ENCODE data around the gene CELSR1. TPM values are rescaled to one million over a fixed set of nuclear protein-coding genes. Genes with fewer than 3 reads are reported as not detected.

Gene CELSR1
- total RNA-seq, 2 experiments from 2014 or later = 3.7 to 5.2 TPM

GRCh38 chr22:46395145-46395544 lies 142.3 kb downstream of the CELSR1 start:
- no peak overlapping the region for H3K27ac ChIP-seq (ENCODE audit: low read depth, low read length, poor library complexity, severe bottlenecking)
- BruUV-seq (replicated peaks) = no TSS peak
- H3K4me1 ChIP-seq (ENCODE audit: insufficient read depth, low read length, poor library complexity, severe bottlenecking) = no peaks in the 10 kb centered on the region
- no peaks in the 10 kb centered on the region for H3K9me2 ChIP-seq (ENCODE audit: insufficient read depth, low read length)
- H3K79me2 ChIP-seq (ENCODE audit: insufficient read depth, low read depth, low read length) = no peaks in the 10 kb centered on the region
- POLR2A ChIA-PET = no interaction called here
- TF ChIP-seq EZH2phosphoT487 (IDR thresholded peaks at IDR 0.05; ENCODE audit: borderline replicate concordance, low read depth, low read length) = no peak
- no peak for TF ChIP-seq CTCF (conservative IDR thresholded peaks at IDR 0.05; ENCODE audit: low read length)
- CTCF ChIA-PET (ENCODE audit: unreplicated experiment) = no interaction called here
- H3K36me3 ChIP-seq (ENCODE audit: insufficient read depth, low read length) = no peaks in the 10 kb centered on the region
- H2AFZ ChIP-seq (ENCODE audit: low read length) = no peak overlapping the region
- no peak overlapping the region for H3K4me3 ChIP-seq (ENCODE audit: low read depth, low read length, poor library complexity, severe bottlenecking)
- H4K20me1 ChIP-seq (ENCODE audit: insufficient read depth, low read length) = no peaks in the 10 kb centered on the region
- H3K4me2 ChIP-seq (ENCODE audit: low read length) = no peak overlapping the region
- H3K9me3 ChIP-seq (ENCODE audit: low read length) = no peaks in the 10 kb centered on the region
- intact Hi-C loops (cut with micrococcal nuclease; ENCODE audit: unreplicated experiment) = no loop called here
- no peak for DNase-seq (ENCODE audit: low spot score)

GRCh38 chr22:46394622-46395021 lies 142.8 kb downstream of the CELSR1 start:
- CTCF ChIA-PET (ENCODE audit: unreplicated experiment) = no interaction called here
- no peaks in the 10 kb centered on the region for H3K79me2 ChIP-seq (ENCODE audit: insufficient read depth, low read depth, low read length)

GRCh38 chr22:46393873-46394272 lies 143.5 kb downstream of the CELSR1 start:
- H3K4me2 ChIP-seq (ENCODE audit: low read length) = no peak overlapping the region

More at GRCh38 chr22:46394622-46395021, 142.8 kb downstream of the CELSR1 start:
- no peak overlapping the region for H2AFZ ChIP-seq (ENCODE audit: low read length)
- H3K4me1 ChIP-seq (ENCODE audit: insufficient read depth, low read length, poor library complexity, severe bottlenecking) = no peaks in the 10 kb centered on the region
- no peaks in the 10 kb centered on the region for H4K20me1 ChIP-seq (ENCODE audit: insufficient read depth, low read length)
- intact Hi-C loops (cut with micrococcal nuclease; ENCODE audit: unreplicated experiment) = no loop called here
- H3K4me3 ChIP-seq (ENCODE audit: low read depth, low read length, poor library complexity, severe bottlenecking) = no peak overlapping the region
- DNase-seq (ENCODE audit: low spot score) = no peak
- H3K36me3 ChIP-seq (ENCODE audit: insufficient read depth, low read length) = no peaks in the 10 kb centered on the region
- H3K9me2 ChIP-seq (ENCODE audit: insufficient read depth, low read length) = no peaks in the 10 kb centered on the region
- POLR2A ChIA-PET = no interaction called here
- no peak overlapping the region for H3K4me2 ChIP-seq (ENCODE audit: low read length)
- no peak overlapping the region for H3K27ac ChIP-seq (ENCODE audit: low read depth, low read length, poor library complexity, severe bottlenecking)
- TF ChIP-seq EZH2phosphoT487 (IDR thresholded peaks at IDR 0.05; ENCODE audit: borderline replicate concordance, low read depth, low read length) = no peak
- TF ChIP-seq CTCF (conservative IDR thresholded peaks at IDR 0.05; ENCODE audit: low read length) = no peak
- no peaks in the 10 kb centered on the region for H3K9me3 ChIP-seq (ENCODE audit: low read length)
- no TSS peak for BruUV-seq (replicated peaks)

More at GRCh38 chr22:46393873-46394272, 143.5 kb downstream of the CELSR1 start:
- no peaks in the 10 kb centered on the region for H3K4me1 ChIP-seq (ENCODE audit: insufficient read depth, low read length, poor library complexity, severe bottlenecking)
- no peaks in the 10 kb centered on the region for H3K79me2 ChIP-seq (ENCODE audit: insufficient read depth, low read depth, low read length)
- ChIA-PET POLR2A (no interaction called here), CTCF (ENCODE audit: unreplicated experiment) (no interaction called here)
- no peak overlapping the region for H3K27ac ChIP-seq (ENCODE audit: low read depth, low read length, poor library complexity, severe bottlenecking)
- H3K4me3 ChIP-seq (ENCODE audit: low read depth, low read length, poor library complexity, severe bottlenecking) = no peak overlapping the region
- intact Hi-C loops (cut with micrococcal nuclease; ENCODE audit: unreplicated experiment) = no loop called here
- no peak for DNase-seq (ENCODE audit: low spot score)
- H3K9me3 ChIP-seq (ENCODE audit: low read length) = no peaks in the 10 kb centered on the region
- H3K36me3 ChIP-seq (ENCODE audit: insufficient read depth, low read length) = no peaks in the 10 kb centered on the region
- H3K9me2 ChIP-seq (ENCODE audit: insufficient read depth, low read length) = no peaks in the 10 kb centered on the region
- no peak overlapping the region for H2AFZ ChIP-seq (ENCODE audit: low read length)
- no TSS peak for BruUV-seq (replicated peaks)
- no peak for TF ChIP-seq EZH2phosphoT487 (IDR thresholded peaks at IDR 0.05; ENCODE audit: borderline replicate concordance, low read depth, low read length)
- TF ChIP-seq CTCF (conservative IDR thresholded peaks at IDR 0.05; ENCODE audit: low read length) = no peak
- no peaks in the 10 kb centered on the region for H4K20me1 ChIP-seq (ENCODE audit: insufficient read depth, low read length)

Data from OCI-LY7 (cell line).